AG04449 (cell line): ENCODE measurements around the gene PIK3C2G.
"Not testable (repeated sequence)": the region's sequence is repeated elsewhere in the genome, so short reads cannot be mapped to it uniquely, and the experiment has no call there.

Source experiments
- CTCF ChIA-PET: fragments of 350-600 bp; formaldehyde crosslinking; extraction: SDS; loops from one replicate; lab custom pipeline; 2021; ENCODE audit warnings: antibody characterized with exemption; lab: Yijun Ruan, JAX
- POLR2A ChIA-PET: fragments of 400-600, 350-600 bp; formaldehyde crosslinking; extraction: SDS; loops from one replicate; lab custom pipeline; 2020; ENCODE audit warnings: antibody characterized with exemption, inconsistent platforms; lab: Yijun Ruan, JAX
- DNase-seq: peaks from one replicate; pipeline ENCODE4 v3.0.0-alpha.2; 2010; ENCODE audit warnings: low read depth, low spot score
- H3K4me3 ChIP-seq: 2 replicates; pipeline ENCODE4 v1.5.1; 2011; ENCODE audit warnings: low read depth, mild to moderate bottlenecking, control low read depth, low read length
- CTCF ChIP-seq: IDR thresholded peaks from one replicate; pipeline ENCODE4 v1.5.1; 2011; ENCODE audit warnings: mild to moderate bottlenecking, moderate library complexity, low read length, control low read depth, inconsistent platforms; ENCODE audit not compliant: insufficient read depth; ENCODE audit errors: missing control alignments

The PIK3C2G gene

GRCh38 chr12:18689771-18690170 is 428.5 kb downstream of the PIK3C2G start:
- no peak for DNase-seq
- no peak overlapping the region for H3K4me3 ChIP-seq
- no peak for TF ChIP-seq CTCF
- ChIA-PET POLR2A (no interaction called here), CTCF (interaction anchor here (1.3 kb wide), 1 partner anchor 497 kb away, joined by 3 read pairs; no protein-coding TSS in a partner anchor)

DNA sequence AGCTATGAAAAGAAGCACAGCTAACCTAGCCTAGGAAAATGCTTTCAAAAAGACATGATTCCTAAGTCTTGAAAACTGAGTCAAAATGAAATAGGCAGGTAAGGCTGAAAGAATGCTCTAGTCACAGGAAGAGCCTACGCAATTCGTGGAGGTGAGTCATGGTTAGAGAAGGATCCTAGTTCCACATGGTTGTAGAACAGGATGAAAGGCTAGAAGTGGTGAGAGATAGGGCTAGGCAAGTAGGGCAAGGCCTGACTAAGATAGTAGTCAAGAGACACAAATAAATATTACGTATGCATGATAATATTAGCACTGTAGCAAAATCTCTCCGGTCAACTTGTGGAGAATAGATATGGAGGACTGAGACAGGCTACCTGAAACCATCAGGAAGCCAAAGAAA is 429.3 kb downstream of the PIK3C2G start:
- TF ChIP-seq CTCF, result no peak
- ChIA-PET POLR2A (no interaction called here), CTCF (no interaction called here)
- no peak for DNase-seq
- H3K4me3 ChIP-seq, result no peak overlapping the region

- POLR2A ChIA-PET, CTCF ChIA-PET: not testable (repeated sequence)
These were observed 432.7 kb downstream of the PIK3C2G start for GRCh38 chr12:18693986-18694385.

DNA sequence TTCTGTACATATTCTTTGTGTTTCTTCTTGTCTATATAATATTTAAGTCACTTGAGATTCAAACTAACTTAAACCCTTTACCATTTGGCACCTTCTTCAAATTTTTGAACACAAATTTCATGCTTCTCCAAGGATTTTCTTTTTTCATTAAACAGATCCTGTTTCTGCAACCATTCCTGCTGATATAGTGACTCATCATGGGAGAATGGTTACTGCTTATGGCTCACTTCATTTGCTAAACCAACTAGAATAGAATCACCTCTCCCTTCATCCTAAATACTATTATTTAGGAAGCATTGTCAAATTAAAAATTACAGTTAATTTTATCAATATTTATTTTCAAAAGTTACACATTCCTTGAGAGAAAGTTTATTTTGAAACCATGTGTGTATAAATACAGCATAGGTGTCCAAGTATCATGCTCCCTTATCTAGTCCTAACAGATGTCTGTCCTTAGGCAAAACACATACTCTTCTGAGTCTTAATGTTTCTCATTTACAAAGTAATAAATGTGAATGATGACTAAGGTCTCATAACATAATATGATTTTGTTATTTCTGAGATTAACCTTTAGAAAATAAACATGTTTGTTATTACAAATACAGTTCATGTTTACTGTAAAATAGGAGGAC is 435.8 kb downstream of the PIK3C2G start:
- no peak for DNase-seq
- no peak for TF ChIP-seq CTCF
- CTCF ChIA-PET, result no interaction called here
- POLR2A ChIA-PET, result no interaction called here
- H3K4me3 ChIP-seq, result no peak overlapping the region

More at GRCh38 chr12:18693986-18694385, 432.7 kb downstream of the PIK3C2G start:
- DNase-seq, H3K4me3 ChIP-seq: not testable (repeated sequence)
